ENCODE results near the gene GALK1. TPM values are rescaled to one million over a fixed set of nuclear protein-coding genes. Genes with fewer than 3 reads are reported as not detected.

Gene GALK1
- total and polyA plus RNA-seq, 2 of the 13 experiments (the other 11 are each of a cell fraction or from before 2014, with no cell fraction given): 59.9 to 93.6 TPM

DNA sequence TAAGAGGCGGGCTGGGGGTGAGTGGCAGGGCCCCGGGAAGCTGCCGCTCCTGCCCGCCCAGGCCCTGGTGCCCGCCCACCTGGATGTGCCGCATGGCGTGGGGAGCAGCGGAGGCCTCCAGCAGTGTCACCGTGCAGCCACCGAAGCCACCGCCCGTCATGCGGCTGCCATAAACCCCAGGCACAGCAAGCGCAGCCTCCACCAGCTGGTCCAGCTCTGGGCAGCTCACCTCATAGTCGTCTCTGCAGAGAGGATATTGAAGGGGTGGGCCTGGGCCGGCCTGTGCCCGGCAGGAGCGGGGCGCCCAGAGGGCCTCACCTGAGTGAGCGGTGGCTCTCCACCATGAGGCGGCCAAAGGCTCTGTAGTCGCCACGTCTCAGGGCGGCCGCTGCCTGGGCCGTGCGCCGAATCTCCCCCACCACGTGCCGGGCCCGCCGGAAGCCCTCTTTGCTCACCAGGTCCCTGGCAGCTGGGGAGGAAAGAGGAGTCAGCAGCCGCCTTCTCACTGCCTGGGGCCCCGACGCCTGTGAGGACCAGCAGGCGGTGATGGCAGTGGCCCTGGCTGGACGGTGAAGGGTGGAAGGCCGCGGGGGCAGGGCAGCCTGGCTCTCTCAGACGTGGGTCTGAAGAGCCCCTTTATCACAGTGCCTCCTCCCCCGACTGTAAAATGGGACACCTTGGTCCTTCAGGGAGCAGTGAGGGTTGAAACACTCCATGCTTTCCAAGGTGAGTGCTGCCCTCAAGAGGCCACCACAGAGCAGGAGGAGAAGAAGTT is 6.7 kb downstream of the GALK1 start:
- intact Hi-C loops (cut with micrococcal nuclease; ENCODE audit: unreplicated experiment) (no loop called here), in situ Hi-C loops (cut with HindIII; ENCODE audit: extremely low pct_ligation_motif_present, low pct_unique_long_range_greater_than_20kb) (loop anchor here (10.0 kb wide), 1 partner anchor 144 kb away; no protein-coding TSS in a partner anchor)
- H3K79me2 ChIP-seq (ENCODE audit: insufficient read depth, low read length): no peaks in the 10 kb centered on the region
- H3K4me2 ChIP-seq (ENCODE audit: low read depth, low read length): no peak overlapping the region
- peak; percentile 64 for FAIRE-seq
- H3K9ac ChIP-seq (ENCODE audit: insufficient read depth, low read depth, low read length): no peak overlapping the region
- H2AFZ ChIP-seq (ENCODE audit: low read length): no peak overlapping the region
- no peak; the same call in 2 of the 3 replicates for ATAC-seq
- H3K9me3 ChIP-seq (ENCODE audit: low read length): no peaks in the 10 kb centered on the region
- no peaks in the 10 kb centered on the region for H4K20me1 ChIP-seq (ENCODE audit: insufficient read depth, low read length)
- peaks cover 65% of the 10 kb centered on the region for H3K4me1 ChIP-seq (ENCODE audit: insufficient read depth, low read length)
- no peak for DNase-seq (ENCODE audit: low spot score)
- CTCF ChIA-PET (ENCODE audit: low intra/inter-chr PET ratio, low total read pairs): interaction anchor here (1.4 kb wide), 1 partner anchor 14 kb away, joined by 3 read pairs; no protein-coding TSS in a partner anchor
- WGBS (ENCODE audit: low lambda C conversion rate): 90% methylated on average over 22 of the region's 41 CpGs
- BruUV-seq (replicated peaks): no TSS peak
- POLR2A ChIA-PET: interaction anchor here (1.0 to 8.2 kb wide), 3 partner anchors 6 to 19 kb away, joined by 4 to 390 read pairs (median 116); partner anchors contain the start of gene GALK1
- H3K27ac ChIP-seq (ENCODE audit: extremely low read length, insufficient read depth, low read length): no peak overlapping the region
- H3K27me3 ChIP-seq (ENCODE audit: control insufficient read depth in 1 of 2, insufficient read depth in 2 of 2, low read length in 2 of 2): no peaks in the 10 kb centered on the region
- H3K36me3 ChIP-seq (replicated peaks in 1 of 2; ENCODE audit: control insufficient read depth in 1 of 2, insufficient read depth in 2 of 2, low read length in 2 of 2): no peaks in the 10 kb centered on the region
- no peak overlapping the region for H3K4me3 ChIP-seq (replicated peaks in 1 of 3; ENCODE audit: insufficient read depth in 1 of 3, low read depth in 2 of 3, low read length in 3 of 3)
- TF ChIP-seq MEF2D (CRISPR knock-in tag; IDR thresholded peaks at IDR 0.05) (no peak), ZNF629 (CRISPR knock-in tag; conservative IDR thresholded peaks at IDR 0.05) (0 out of 2 replicates have a peak, but pooled peaks have one; percentile 9), ZNF335 (CRISPR knock-in tag; IDR thresholded peaks at IDR 0.05) (no peak), SP5 (CRISPR knock-in tag; IDR thresholded peaks at IDR 0.05; ENCODE audit: borderline replicate concordance, low read depth) (no peak), ZNF564 (CRISPR knock-in tag; IDR thresholded peaks at IDR 0.05) (no peak), ZNF570 (CRISPR knock-in tag; IDR thresholded peaks at IDR 0.05; ENCODE audit: borderline replicate concordance) (no peak), KLF13 (CRISPR knock-in tag; IDR thresholded peaks at IDR 0.05) (no peak), NCOA5 (CRISPR knock-in tag; IDR thresholded peaks at IDR 0.05) (no peak), SNRNP70 (IDR thresholded peaks at IDR 0.05; ENCODE audit: low read depth, low read length) (no peak)
- TF ChIP-seq, protein P1, sequence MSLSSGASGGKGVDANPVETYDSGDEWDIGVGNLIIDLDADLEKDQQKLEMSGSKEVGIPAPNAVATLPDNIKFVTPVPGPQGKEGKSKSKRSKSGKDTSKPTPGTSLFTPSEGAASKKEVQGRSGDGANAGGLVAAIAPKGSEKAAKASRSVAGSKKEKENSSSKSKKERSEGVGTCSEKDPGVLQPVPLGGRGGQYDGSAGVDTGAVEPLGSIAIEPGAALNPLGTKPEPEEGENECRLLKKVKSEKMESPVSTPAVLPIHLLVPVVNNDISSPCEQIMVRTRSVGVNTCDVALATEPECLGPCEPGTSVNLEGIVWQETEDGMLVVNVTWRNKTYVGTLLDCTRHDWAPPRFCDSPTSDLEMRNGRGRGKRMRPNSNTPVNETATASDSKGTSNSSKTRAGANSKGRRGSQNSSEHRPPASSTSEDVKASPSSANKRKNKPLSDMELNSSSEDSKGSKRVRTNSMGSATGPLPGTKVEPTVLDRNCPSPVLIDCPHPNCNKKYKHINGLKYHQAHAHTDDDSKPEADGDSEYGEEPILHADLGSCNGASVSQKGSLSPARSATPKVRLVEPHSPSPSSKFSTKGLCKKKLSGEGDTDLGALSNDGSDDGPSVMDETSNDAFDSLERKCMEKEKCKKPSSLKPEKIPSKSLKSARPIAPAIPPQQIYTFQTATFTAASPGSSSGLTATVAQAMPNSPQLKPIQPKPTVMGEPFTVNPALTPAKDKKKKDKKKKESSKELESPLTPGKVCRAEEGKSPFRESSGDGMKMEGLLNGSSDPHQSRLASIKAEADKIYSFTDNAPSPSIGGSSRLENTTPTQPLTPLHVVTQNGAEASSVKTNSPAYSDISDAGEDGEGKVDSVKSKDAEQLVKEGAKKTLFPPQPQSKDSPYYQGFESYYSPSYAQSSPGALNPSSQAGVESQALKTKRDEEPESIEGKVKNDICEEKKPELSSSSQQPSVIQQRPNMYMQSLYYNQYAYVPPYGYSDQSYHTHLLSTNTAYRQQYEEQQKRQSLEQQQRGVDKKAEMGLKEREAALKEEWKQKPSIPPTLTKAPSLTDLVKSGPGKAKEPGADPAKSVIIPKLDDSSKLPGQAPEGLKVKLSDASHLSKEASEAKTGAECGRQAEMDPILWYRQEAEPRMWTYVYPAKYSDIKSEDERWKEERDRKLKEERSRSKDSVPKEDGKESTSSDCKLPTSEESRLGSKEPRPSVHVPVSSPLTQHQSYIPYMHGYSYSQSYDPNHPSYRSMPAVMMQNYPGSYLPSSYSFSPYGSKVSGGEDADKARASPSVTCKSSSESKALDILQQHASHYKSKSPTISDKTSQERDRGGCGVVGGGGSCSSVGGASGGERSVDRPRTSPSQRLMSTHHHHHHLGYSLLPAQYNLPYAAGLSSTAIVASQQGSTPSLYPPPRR (CRISPR knock-in tag; IDR thresholded peaks at IDR 0.05; ENCODE audit: borderline replicate concordance): no peak
- TF ChIP-seq, protein P2, sequence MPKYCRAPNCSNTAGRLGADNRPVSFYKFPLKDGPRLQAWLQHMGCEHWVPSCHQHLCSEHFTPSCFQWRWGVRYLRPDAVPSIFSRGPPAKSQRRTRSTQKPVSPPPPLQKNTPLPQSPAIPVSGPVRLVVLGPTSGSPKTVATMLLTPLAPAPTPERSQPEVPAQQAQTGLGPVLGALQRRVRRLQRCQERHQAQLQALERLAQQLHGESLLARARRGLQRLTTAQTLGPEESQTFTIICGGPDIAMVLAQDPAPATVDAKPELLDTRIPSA (CRISPR knock-in tag; IDR thresholded peaks at IDR 0.05; ENCODE audit: borderline replicate concordance): no peak
- TF ChIP-seq, protein P3, sequence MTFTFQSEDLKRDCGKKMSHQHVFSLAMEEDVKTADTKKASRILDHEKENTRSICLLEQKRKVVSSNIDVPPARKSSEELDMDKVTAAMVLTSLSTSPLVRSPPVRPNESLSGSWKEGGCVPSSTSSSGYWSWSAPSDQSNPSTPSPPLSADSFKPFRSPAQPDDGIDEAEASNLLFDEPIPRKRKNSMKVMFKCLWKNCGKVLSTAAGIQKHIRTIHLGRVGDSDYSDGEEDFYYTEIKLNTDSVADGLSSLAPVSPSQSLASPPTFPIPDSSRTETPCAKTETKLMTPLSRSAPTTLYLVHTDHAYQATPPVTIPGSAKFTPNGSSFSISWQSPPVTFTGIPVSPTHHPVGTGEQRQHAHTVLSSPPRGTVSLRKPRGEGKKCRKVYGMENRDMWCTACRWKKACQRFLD (CRISPR knock-in tag; IDR thresholded peaks at IDR 0.05; ENCODE audit: borderline replicate concordance): no peak
- TF ChIP-seq, protein P4, sequence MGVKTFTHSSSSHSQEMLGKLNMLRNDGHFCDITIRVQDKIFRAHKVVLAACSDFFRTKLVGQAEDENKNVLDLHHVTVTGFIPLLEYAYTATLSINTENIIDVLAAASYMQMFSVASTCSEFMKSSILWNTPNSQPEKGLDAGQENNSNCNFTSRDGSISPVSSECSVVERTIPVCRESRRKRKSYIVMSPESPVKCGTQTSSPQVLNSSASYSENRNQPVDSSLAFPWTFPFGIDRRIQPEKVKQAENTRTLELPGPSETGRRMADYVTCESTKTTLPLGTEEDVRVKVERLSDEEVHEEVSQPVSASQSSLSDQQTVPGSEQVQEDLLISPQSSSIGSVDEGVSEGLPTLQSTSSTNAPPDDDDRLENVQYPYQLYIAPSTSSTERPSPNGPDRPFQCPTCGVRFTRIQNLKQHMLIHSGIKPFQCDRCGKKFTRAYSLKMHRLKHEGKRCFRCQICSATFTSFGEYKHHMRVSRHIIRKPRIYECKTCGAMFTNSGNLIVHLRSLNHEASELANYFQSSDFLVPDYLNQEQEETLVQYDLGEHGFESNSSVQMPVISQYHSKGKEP (CRISPR knock-in tag; IDR thresholded peaks at IDR 0.05): no peak
- TF ChIP-seq, protein P5, sequence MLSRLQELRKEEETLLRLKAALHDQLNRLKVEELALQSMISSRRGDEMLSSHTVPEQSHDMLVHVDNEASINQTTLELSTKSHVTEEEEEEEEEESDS (CRISPR knock-in tag; IDR thresholded peaks at IDR 0.05; ENCODE audit: borderline replicate concordance): no peak

Data from HepG2 (cell line).